ENCODE data around the gene UBE2L3. TPM values are rescaled to one million over a fixed set of nuclear protein-coding genes. Genes with fewer than 3 reads are reported as not detected.
"Not testable (repeated sequence)": the region's sequence is repeated elsewhere in the genome, so short reads cannot be mapped to it uniquely, and the experiment has no call there.

UBE2L3 gene
- polyA plus RNA-seq, 3 donors = 52.8 to 59.3 (median 57.9) TPM

DNA sequence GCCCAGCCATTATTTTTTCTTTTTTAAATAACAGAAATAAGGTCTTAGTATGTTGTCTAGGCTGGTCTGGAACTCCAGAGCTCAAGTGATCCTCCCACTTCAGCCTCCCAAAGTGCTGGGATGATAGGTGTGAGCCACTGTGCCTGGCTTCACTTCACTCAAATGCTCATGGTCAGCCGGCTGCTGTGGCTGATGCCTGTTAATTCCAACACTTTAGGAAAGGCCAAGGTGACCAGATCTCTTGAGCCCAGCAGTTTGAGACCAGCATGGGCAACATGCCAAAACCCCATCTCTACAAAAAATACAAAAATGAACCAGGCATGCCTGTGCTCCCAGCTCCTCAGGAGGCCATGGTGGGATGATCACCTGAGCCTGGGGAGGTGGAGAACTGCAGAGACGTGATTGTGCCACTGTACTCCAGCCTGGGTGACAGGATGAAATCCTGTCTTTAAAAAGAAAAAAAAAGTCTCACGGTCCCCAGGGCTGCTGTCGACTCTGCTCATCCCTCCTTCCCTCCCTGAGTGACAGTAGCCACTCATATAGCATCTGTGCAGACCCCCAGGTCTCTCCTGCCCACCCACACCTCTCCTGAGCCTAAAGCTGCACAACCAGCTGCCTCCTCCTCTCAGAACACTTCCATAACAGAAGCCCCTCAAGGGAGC lies 58.7 kb downstream of the UBE2L3 start:
- DNase-seq (ENCODE audit: low read depth in 3 of 3, low spot score in 2 of 3) = no peak

DNA sequence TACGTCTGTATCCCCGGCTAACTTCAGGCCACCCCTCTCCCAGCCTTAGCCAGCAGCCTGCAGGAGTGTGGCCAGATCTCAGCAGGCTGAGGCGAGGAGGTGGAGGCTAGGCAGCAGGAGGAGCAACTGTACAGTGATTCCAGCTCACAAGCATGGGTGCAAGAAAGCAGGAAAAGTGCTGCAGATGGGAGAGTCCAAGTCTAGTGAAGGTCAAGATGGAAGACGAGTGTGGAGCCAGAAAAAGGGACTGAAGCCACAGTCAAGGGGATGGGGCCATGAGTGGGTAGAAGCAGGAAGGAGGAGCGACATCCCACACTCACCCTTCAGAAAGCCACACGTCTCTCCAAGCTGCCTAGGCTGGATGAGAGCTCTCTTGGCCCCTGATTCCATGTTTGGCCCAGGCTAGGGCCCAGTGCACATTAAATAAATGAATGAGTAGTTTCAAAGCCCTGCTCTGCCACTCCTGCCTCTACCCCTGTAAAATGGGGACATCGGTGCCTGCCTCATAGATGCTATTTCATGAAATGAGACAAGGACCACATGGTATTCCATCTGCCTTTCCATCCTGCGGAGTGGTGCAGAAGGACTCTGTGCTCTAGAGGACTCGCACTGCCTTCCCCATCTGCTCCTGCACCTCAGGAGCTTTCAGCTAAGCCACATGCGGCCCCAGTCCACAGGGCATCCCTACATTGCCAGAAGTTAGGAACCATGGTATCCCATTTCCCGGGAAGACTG lies 59.4 kb downstream of the UBE2L3 start:
- no peak for DNase-seq (ENCODE audit: low read depth in 3 of 3, low spot score in 2 of 3)

DNA sequence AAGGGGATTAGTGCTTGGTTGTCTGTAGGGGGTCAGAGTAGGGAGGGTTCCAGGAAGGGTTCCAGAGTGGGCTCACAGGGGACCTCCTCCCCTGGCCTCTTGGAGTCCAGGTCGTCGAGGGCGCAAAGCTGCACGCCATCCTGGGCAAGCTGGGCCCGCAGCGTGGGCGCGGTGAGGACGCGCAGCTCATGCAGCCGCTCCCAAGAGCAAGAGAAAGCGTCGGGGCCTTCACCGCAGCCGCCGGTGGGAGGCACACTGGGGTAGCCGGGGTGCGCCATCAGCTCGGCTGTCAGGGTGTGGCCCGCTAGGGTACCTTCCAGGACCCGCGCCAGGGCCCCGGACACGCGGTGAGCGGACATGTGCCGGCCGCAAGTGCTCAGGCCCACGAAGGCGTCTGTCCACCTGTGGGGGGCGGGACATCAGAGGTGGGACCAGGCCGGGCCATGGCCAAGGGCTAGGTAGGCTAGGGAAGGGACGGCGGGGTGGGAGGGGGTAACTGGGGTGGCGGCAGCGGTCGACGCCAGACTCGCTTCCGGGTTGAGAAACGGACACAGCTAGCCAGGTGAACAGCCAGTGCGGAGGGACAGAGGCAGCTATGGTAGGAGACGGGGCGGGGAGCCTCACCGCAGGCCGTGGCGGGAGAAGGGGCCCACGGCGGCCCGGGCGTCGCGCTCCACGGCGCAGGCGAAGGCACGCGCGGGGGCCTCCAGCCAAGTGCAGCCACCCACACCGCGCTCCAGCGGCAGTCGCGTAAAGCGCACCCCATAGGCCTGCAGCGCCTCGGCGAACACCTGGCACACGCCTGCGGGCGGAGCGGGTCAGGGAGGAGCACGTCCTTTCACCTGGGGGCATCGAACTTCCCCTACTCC lies 61.1 kb downstream of the UBE2L3 start:
- DNase-seq (ENCODE audit: low read depth in 3 of 3, low spot score in 2 of 3) = no peak

DNA sequence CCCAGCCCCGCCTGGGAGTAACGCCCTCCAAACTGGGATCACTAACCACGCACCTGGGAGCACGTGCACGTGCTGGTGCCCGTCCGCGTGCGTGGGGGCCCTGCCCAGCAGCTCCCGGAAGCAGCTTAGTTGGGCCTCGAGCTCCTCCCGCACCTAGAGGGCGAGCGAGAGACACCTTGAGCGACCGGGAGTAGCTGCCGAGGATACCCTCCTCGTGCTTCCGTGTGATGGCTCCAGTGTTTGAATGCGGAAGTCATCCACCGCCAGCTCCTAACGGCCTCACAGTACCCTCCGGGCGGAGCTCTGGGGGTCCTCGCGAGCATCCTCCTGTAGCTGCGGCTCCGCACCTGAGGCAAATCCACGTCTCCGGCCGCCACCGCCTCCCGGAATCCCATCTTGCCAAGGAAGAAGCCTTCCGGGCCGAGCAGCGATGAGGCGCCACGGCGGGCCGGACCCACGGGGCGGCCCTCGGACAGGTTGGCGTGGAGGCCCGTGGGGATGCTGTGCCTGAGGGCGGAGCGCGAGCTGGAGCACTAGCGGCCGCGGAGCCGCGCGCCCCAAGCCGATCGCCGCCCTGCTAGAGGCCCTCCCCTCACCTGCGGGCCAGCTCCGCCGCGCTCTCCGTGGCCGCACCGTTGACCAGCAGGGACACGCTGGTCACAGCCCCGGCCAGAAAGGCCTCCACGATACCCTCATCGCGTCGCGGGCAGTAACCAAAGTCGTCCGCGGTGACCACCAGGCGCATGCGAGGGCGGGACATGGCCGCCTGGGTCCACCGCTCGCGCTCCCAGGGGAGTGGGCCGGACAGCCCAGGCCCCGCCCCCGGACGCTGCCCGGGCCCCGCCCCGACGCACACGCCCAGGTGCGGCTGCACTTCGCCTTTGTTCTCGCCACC lies 62.0 kb downstream of the UBE2L3 start, which contains the start of gene YDJC:
YDJC (minus strand) TSS at position 768 of the 895 bp plus-strand sequence; CDS start at position 760, 8 bp downstream.
- peak; percentile 43 to 87 (median 81) for DNase-seq (ENCODE audit: low read depth in 3 of 3, low spot score in 2 of 3)

DNA sequence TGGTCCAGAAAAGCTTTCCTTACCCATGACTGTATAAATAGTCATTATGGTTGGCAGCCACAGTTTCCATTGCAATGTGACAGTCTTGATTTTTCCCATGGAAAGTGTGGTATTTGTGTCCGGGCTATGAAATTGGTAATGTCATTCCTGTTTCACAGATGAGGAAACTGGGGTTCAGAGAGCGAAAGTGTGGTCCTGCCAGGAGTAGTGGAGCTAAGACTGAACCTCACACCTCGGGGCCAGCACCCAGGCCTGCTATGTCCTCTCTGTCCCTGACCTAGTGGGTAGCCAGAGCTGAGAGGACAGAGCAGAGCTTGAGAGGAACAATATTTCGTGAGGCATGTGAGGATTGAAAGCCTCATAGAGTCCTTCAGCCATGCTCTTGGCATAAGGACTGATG lies 63.5 kb downstream of the UBE2L3 start:
- no peak for DNase-seq (ENCODE audit: low read depth in 3 of 3, low spot score in 2 of 3)

DNA sequence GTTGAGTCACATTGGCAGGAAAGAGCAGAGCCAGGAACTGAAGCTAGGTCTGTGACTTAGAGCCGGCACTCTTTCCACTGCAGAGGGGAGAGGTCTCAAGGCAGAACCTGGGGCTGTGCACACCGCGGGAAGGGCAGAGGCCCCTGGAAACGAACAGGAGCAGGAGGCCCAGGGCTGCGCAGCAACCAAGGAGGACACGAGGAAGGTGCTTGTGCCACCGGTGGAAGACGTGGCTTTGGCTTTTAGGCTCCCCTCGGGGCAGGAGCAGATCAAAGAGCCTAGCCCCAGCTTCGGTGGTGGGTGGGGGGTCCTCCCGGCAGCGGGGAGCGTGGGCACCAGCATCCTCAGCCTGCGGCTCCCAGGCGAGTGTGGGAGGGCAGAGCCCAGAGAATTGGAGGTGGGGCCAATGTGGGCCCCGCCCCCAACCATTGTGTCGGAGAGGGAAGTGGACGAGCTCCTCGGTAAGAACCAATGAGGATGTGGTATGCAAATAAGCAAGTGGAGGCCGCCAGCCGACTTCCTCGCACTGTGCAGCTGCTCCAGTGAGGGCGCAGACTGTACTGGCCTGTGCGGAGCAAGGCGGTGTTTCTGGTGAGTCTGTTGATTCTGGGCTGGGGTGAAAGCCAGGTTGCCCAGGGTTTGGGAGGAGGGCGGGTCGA lies 64.9 kb downstream of the UBE2L3 start, which contains the start of gene CCDC116:
CCDC116 (plus strand) TSS at position 524 of the 659 bp plus-strand sequence. CDS start 422 bp downstream, outside the sequence.
- no peak for DNase-seq (ENCODE audit: low read depth in 3 of 3, low spot score in 2 of 3)

DNA sequence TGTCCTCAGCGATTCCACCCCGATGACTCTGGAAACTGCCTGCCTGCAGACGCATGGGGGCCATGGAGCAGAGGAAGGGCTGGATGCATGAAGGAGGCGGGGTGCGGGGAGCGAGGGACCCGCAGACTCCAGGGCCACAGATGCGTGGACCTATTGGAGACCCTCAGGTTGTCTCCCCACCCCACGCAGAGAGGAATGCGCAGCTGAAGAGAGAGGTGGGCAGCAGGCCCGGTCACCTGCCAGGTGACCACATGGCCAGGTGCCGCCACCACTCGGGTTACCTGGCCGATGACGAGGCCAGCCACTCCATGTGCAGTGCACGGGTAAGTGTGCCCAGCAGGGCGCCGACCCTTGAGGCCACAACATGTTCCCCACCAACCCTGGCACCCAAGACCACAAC lies 65.4 kb downstream of the UBE2L3 start:
- no peak for DNase-seq (ENCODE audit: low read depth in 3 of 3, low spot score in 2 of 3)

DNA sequence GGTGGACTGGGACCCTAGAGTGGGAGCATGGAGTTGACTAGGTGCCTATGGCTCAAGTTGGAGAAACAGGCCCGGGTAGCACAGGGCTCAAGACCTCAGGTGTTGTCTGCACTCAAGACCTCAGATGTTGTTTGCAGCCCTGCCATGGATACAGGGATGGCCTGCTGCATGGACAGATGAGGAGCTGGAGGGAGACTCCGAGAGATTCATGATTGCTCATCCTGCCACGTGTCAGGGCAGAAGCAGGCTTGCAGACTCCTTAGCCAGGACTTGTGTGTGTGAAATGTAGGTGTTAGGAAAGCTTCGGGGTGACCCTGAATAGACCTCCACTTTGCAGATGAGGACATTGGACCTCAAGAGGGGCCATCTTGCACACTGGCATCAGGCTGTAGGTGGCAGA lies 66.0 kb downstream of the UBE2L3 start:
- no peak for DNase-seq (ENCODE audit: low read depth in 3 of 3, low spot score in 2 of 3)

DNA sequence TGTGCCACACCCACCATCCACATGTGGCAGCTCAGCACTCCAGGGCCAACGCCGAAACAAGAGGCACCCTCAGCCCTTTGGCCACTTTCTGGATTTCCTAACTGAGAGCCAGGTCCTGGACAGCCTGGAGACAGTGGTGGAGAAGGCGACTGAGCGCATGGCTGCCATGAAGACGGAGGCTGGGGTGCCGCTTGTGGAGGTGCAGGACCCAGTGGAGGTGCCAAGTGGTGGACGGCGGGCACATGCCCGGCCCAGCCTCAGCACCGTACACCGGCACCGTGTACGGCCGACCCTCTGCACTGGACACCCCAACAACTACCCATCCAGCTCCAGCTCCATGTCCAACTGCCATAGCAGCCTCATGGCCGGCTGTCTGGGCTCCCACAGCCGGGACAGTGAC lies 66.6 kb downstream of the UBE2L3 start:
- no peak for DNase-seq (ENCODE audit: low read depth in 3 of 3, low spot score in 2 of 3)

DNA sequence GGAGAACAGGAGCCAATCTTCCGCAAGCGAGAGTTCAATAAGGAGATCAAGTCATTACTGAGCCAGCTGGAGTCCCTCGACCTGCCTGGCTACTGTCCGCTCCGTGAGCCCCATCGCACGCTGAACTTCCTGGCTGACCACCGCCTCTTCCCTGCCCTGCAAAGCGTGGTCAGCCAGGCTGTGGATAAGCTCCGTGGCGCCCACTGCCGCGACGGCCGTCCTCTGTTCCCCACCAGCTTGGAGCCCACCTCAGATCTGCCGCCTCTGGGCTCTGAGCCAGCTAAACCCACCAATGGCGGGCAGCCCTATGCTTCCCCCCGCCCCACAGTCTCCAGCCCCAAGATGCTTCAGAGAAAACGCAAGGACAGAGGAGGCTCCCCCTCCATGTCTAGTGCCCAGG lies 67.3 kb downstream of the UBE2L3 start:
- DNase-seq (ENCODE audit: low read depth in 3 of 3, low spot score in 2 of 3) = no peak

DNA sequence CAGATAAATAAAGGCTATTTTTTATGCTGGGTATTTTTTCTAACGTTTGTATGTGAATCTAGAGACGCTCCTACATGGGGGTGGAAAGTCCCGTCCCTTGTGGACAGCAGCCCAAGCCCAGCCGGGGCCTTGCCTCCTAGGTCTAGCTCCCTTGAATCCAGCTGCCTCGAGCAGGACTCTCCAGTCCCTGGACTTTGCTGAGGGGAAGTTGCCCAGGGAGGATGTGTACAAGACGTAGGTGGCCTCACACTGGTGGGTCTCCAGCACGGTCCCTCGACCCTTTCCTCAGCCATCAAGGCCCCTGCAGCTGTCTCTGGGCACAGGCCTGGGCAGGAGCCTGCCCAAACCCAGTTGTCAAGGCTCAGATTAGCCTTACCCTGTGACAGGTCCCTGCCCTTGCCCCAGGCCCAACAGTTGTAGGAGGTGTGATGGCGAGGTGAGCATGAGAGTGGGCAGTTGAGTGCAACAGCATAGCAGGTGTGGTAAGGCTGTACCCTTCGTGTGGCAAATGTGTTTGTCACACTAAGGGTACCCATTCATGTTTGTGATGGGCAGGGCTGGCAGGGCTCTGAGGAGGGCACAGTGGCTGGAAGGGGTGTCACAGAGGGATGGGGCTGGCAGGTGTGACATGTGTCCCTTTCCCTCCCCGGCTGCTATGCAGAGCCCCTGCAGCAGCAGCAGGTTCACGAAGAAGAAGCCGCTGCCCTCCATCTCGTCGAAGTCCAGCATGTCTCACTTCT lies 68.4 kb downstream of the UBE2L3 start:
- DNase-seq (ENCODE audit: low read depth in 3 of 3, low spot score in 2 of 3) = no peak

DNA sequence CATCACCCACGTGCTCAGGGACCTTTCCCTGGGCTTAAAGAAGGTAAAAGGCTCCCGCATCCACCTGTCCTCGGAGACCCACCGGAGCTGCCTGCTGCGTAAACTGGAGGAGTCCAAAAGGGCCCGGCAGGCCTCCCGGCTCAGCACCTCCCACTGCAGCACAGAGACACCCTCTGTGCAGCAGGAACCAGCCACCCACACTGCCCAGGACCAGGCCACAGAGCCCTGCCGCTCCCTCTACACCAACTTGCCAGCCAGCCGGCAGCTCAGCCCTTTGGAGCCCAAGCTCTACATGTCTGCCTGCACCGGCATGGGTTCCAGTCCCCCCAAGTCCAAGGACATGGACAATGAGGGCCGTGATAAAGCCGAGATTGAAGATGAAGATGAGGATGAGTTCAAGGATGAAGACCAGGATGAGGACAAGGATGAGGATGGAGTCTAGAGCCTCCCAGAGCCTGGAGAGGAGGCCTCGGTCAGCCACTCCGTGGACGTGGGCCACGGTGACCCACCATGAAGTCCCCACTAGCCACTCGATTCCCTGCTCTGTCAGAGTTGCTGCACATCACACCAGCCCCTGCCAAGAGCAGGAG lies 69.2 kb downstream of the UBE2L3 start:
- DNase-seq (ENCODE audit: low read depth in 3 of 3, low spot score in 2 of 3) = no peak

DNA sequence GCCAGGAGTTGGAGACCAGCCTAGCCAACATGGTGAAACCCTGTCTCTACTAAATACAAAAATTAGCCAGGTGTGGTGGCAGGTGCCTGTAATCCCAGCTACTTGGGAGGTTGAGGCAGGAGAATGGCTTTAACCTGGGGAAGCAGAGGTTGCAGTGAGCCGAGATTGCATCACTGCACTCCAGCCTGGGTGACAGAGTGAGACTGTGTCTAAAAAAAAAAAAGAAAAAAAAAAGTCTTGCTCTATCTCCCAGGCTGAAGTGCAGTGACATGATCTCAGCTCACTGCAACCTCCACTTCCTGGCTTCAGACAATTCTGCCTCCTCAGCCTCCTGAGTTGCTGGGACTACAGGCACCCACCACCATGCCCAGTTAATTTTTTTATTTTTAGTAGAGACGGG lies 69.9 kb downstream of the UBE2L3 start:
- DNase-seq (ENCODE audit: low read depth in 3 of 3, low spot score in 2 of 3) = not testable (repeated sequence)

DNA sequence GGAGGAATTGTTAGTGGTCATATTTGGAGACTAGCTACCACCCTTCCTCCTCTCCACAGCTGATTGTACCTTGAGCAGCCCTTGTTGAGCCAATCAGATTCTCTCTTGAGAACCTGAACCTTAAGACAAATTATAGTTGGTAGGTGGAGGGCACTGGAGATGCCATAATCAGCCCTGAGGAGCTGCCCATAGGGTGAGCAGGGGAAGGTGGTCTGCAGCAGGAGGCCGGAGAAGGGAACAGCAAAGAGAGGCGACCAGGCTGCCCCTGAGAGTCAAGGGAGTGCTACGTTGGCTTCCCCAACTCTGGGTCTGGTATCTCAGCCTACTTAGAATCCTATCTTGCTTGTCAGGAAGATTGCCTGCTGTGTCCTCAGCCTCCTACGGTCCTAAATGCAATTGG lies 71.8 kb downstream of the UBE2L3 start:
- no peak for DNase-seq (ENCODE audit: low read depth in 3 of 3, low spot score in 2 of 3)

DNA sequence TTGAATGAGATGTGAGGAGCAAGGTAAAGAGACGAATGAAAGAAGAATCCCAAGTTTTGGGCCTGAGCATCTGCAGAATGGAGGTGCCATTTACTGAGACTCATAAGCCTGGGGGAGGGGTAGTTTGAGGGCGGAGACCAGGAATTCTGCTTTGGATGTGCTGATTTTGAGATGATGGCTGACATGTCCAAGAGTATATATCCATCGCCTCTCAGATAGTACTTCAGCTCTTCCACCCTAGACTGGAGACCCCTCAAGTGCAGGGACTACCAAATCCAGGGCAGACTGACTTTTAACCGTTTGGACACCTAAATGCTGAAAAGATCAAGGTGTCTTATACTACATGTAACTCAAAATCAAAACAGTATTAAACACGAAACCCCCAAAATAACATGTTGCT lies 73.3 kb downstream of the UBE2L3 start:
- no peak for DNase-seq (ENCODE audit: low read depth in 3 of 3, low spot score in 2 of 3)

DNA sequence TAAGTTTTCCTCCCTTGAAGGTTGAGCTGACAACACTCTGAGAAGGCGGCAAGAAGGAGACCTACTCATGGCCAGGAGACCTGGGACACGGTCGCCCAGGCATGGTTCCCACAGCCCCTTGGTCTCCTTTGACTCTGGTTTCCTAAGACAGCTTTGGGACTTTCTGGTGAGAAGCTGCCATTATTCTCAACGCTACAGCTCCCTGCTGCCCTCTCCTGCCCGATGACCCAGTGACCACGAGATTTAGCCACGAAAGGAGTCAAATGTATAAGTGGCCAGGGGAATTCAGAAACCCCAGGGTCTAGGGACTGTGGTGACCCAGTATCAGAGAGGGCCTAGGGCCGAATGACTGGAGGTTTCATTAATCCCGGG lies 73.9 kb downstream of the UBE2L3 start:
- DNase-seq (ENCODE audit: low read depth in 3 of 3, low spot score in 2 of 3) = no peak

DNA sequence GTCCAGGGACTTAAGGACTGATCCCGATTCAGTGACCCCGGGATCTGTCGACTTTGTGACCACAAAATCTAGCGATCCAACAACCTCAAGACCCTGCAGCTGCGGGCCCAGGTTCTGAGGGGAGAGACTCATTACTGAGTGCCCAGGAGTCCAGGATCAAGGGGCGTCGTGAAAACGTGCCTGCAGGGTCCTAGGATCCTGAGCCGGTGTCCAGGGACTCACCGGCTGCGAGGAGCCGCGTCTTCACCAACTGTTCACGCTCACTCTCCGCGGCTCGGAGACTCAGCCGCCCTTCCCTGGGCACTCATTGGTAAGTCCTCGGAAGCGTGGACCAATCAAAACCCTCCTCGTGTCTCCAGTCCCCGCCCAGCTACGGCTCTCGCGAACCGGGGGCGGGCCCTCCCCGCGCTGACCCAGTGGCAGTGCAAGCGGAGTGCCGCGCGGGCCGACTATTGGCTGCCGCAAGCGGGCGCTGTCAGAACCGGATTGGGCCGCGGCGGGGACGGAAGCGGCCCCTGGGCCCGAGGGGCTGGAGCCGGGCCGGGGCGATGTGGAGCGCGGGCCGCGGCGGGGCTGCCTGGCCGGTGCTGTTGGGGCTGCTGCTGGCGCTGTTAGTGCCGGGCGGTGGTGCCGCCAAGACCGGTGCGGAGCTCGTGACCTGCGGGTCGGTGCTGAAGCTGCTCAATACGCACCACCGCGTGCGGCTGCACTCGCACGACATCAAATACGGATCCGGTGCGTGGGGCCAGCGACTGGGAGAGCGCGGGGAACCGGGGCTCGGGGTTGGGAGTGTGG lies 74.5 kb downstream of the UBE2L3 start, which contains the start of gene SDF2L1:
SDF2L1 (plus strand) TSS at position 514 of the 795 bp plus-strand sequence; CDS start at position 549, 35 bp downstream.
- DNase-seq (ENCODE audit: low read depth in 3 of 3, low spot score in 2 of 3) = peak; percentile 88 to 94 (median 89)

Measured in right renal cortex interstitium (tissue), 3 donors.